ENCODE results near the gene SFXN5. TPM values are rescaled to one million over a fixed set of nuclear protein-coding genes. Genes with fewer than 3 reads are reported as not detected.
"Not testable (repeated sequence)": the region's sequence is repeated elsewhere in the genome, so short reads cannot be mapped to it uniquely, and the experiment has no call there.

The SFXN5 gene
- total RNA-seq, 1 experiment from 2014 or later = 5.1 TPM

DNA sequence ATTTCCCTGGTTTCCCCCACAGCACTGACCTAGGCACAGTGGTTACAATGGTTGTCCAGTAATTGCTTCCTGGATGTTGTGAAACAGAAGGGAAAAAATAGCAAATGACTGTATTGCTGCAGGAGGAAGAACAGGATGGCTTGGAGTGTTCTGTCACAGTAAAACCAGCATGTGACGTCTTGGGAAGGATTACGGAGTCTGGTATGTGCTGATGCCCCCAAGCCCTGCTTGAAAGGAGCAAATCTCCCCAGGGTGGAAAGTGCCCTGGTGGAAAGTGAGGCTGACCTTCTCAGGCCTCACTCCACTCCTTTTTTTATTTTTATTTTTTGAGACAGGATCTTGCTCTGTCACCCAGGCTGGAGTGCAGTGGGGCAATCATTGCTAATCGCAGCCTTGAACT lies 33.4 kb upstream of the SFXN5 start:
- Histone ChIP-seq H3K79me2 (ENCODE audit: low read length) (no peaks in the 10 kb centered on the region), H3K27me3 (ENCODE audit: low read length) (no peaks in the 10 kb centered on the region), H3K9me2 (replicated peaks; ENCODE audit: insufficient read depth, low read length) (no peaks in the 10 kb centered on the region), H3K9ac (ENCODE audit: low read length) (no peak overlapping the region), H3K9me3 (ENCODE audit: low read length) (no peaks in the 10 kb centered on the region), H3K27ac (ENCODE audit: low read length) (no peak overlapping the region), H3K4me3 (ENCODE audit: low read length) (no peak overlapping the region), H3K4me1 (ENCODE audit: low read length) (no peaks in the 10 kb centered on the region), H2AFZ (ENCODE audit: low read length) (no peak overlapping the region), H3K36me3 (ENCODE audit: insufficient read depth, low read length) (no peaks in the 10 kb centered on the region), H4K20me1 (ENCODE audit: insufficient read depth, low read depth, low read length) (no peaks in the 10 kb centered on the region), H3K4me2 (ENCODE audit: low read depth, low read length, poor library complexity, severe bottlenecking) (no peak overlapping the region)
- no peak for DNase-seq

DNA sequence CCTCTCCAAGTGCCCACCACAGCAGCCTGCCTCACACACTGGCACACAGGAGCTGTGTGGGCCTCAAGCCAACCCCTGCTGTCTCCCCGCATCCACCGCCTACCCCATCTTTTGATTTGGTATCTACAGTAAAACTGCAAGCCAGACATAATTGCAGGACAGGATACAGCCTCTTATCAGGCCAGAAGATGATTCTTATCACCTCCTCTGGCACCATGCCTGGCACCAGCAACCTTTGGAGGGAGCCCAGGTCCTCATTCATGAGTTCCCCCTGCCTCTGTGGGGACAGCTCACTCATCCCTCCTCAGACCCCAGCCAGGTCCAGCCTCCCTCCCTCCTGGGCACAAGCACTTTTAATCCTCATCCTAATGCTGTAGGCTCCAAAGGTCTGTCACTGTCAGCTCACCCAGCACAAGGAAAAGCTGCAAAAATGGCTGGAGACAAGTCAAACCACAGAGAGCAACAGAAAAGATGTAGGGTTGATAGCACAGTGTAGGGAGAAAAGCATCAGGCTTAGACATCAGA lies 31.6 kb upstream of the SFXN5 start:
- no peaks in the 10 kb centered on the region for H3K27me3 ChIP-seq (ENCODE audit: low read length)
- no peak overlapping the region for H3K9ac ChIP-seq (ENCODE audit: low read length)
- H3K36me3 ChIP-seq (ENCODE audit: insufficient read depth, low read length) = no peaks in the 10 kb centered on the region
- no peak overlapping the region for H3K4me3 ChIP-seq (ENCODE audit: low read length)
- H4K20me1 ChIP-seq (ENCODE audit: insufficient read depth, low read depth, low read length) = no peaks in the 10 kb centered on the region
- no peak overlapping the region for H3K4me2 ChIP-seq (ENCODE audit: low read depth, low read length, poor library complexity, severe bottlenecking)
- no peak overlapping the region for H2AFZ ChIP-seq (ENCODE audit: low read length)
- H3K9me3 ChIP-seq (ENCODE audit: low read length) = no peaks in the 10 kb centered on the region
- H3K27ac ChIP-seq (ENCODE audit: low read length) = no peak overlapping the region
- DNase-seq = no peak
- H3K79me2 ChIP-seq (ENCODE audit: low read length) = no peaks in the 10 kb centered on the region
- H3K9me2 ChIP-seq (replicated peaks; ENCODE audit: insufficient read depth, low read length) = no peaks in the 10 kb centered on the region
- H3K4me1 ChIP-seq (ENCODE audit: low read length) = no peaks in the 10 kb centered on the region

- Histone ChIP-seq H3K79me2 (ENCODE audit: low read length) (no peaks in the 10 kb centered on the region), H4K20me1 (ENCODE audit: insufficient read depth, low read depth, low read length) (no peaks in the 10 kb centered on the region), H3K4me1 (ENCODE audit: low read length) (no peaks in the 10 kb centered on the region), H3K4me3 (ENCODE audit: low read length) (no peak overlapping the region), H3K27me3 (ENCODE audit: low read length) (no peaks in the 10 kb centered on the region), H3K9ac (ENCODE audit: low read length) (no peak overlapping the region), H3K27ac (ENCODE audit: low read length) (no peak overlapping the region), H2AFZ (ENCODE audit: low read length) (no peak overlapping the region), H3K4me2 (ENCODE audit: low read depth, low read length, poor library complexity, severe bottlenecking) (no peak overlapping the region), H3K9me3 (ENCODE audit: low read length) (no peaks in the 10 kb centered on the region), H3K9me2 (replicated peaks; ENCODE audit: insufficient read depth, low read length) (no peaks in the 10 kb centered on the region), H3K36me3 (ENCODE audit: insufficient read depth, low read length) (no peaks in the 10 kb centered on the region)
- no peak for DNase-seq
Measured at GRCh38 chr2:73101626-73102256, 30.2 kb upstream of the SFXN5 start.

DNA sequence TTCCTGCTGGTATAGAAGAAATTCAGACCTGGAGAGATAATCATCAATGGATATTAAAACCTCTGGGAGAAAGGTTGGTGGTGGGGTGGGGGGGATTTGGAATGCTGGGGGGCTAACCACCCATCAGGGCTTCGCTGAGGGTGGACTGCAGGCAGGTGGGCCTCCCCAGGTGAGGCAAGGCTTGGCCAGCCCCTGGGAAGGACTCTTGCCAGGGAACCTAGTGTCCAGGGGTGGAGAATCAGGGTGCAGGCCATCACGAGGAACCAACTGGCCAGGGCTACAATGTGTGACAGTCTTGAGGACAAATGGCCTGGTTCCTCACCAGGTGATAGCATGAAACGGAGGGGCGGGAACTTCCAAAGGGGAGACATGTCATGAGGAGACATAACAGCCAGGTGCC lies 29.4 kb upstream of the SFXN5 start:
- no peaks in the 10 kb centered on the region for H3K36me3 ChIP-seq (ENCODE audit: insufficient read depth, low read length)
- H3K4me3 ChIP-seq (ENCODE audit: low read length) = no peak overlapping the region
- H4K20me1 ChIP-seq (ENCODE audit: insufficient read depth, low read depth, low read length) = no peaks in the 10 kb centered on the region
- no peaks in the 10 kb centered on the region for H3K79me2 ChIP-seq (ENCODE audit: low read length)
- H3K4me1 ChIP-seq (ENCODE audit: low read length) = no peaks in the 10 kb centered on the region
- no peak overlapping the region for H3K9ac ChIP-seq (ENCODE audit: low read length)
- H3K27ac ChIP-seq (ENCODE audit: low read length) = no peak overlapping the region
- H3K4me2 ChIP-seq (ENCODE audit: low read depth, low read length, poor library complexity, severe bottlenecking) = no peak overlapping the region
- no peaks in the 10 kb centered on the region for H3K27me3 ChIP-seq (ENCODE audit: low read length)
- H2AFZ ChIP-seq (ENCODE audit: low read length) = no peak overlapping the region
- DNase-seq = no peak
- H3K9me2 ChIP-seq (replicated peaks; ENCODE audit: insufficient read depth, low read length) = no peaks in the 10 kb centered on the region
- no peaks in the 10 kb centered on the region for H3K9me3 ChIP-seq (ENCODE audit: low read length)

GRCh38 chr2:73099486-73099885 lies 28.0 kb upstream of the SFXN5 start:
- Histone ChIP-seq H3K36me3 (ENCODE audit: insufficient read depth, low read length) (no peaks in the 10 kb centered on the region), H3K27me3 (ENCODE audit: low read length) (no peaks in the 10 kb centered on the region), H3K4me3 (ENCODE audit: low read length) (no peak overlapping the region), H3K4me2 (ENCODE audit: low read depth, low read length, poor library complexity, severe bottlenecking) (no peak overlapping the region), H3K9me3 (ENCODE audit: low read length) (no peaks in the 10 kb centered on the region), H3K27ac (ENCODE audit: low read length) (no peak overlapping the region), H4K20me1 (ENCODE audit: insufficient read depth, low read depth, low read length) (no peaks in the 10 kb centered on the region; the same call in 1 of the 2 replicates), H3K79me2 (ENCODE audit: low read length) (no peaks in the 10 kb centered on the region), H3K4me1 (ENCODE audit: low read length) (no peaks in the 10 kb centered on the region), H2AFZ (ENCODE audit: low read length) (no peak overlapping the region), H3K9ac (ENCODE audit: low read length) (no peak overlapping the region), H3K9me2 (replicated peaks; ENCODE audit: insufficient read depth, low read length) (no peaks in the 10 kb centered on the region)
- DNase-seq = no peak

- Histone ChIP-seq H3K27ac (ENCODE audit: low read length) (no peak overlapping the region), H4K20me1 (ENCODE audit: insufficient read depth, low read depth, low read length) (no peaks in the 10 kb centered on the region; the same call in 1 of the 2 replicates), H3K4me1 (ENCODE audit: low read length) (no peaks in the 10 kb centered on the region), H2AFZ (ENCODE audit: low read length) (no peak overlapping the region), H3K79me2 (ENCODE audit: low read length) (no peaks in the 10 kb centered on the region), H3K27me3 (ENCODE audit: low read length) (no peaks in the 10 kb centered on the region), H3K9me2 (replicated peaks; ENCODE audit: insufficient read depth, low read length) (no peaks in the 10 kb centered on the region), H3K4me3 (ENCODE audit: low read length) (no peak overlapping the region), H3K4me2 (ENCODE audit: low read depth, low read length, poor library complexity, severe bottlenecking) (no peak overlapping the region), H3K9me3 (ENCODE audit: low read length) (no peaks in the 10 kb centered on the region), H3K9ac (ENCODE audit: low read length) (no peak overlapping the region), H3K36me3 (ENCODE audit: insufficient read depth, low read length) (no peaks in the 10 kb centered on the region)
- DNase-seq = no peak
Measured at GRCh38 chr2:73095910-73096309, 24.4 kb upstream of the SFXN5 start.

DNA sequence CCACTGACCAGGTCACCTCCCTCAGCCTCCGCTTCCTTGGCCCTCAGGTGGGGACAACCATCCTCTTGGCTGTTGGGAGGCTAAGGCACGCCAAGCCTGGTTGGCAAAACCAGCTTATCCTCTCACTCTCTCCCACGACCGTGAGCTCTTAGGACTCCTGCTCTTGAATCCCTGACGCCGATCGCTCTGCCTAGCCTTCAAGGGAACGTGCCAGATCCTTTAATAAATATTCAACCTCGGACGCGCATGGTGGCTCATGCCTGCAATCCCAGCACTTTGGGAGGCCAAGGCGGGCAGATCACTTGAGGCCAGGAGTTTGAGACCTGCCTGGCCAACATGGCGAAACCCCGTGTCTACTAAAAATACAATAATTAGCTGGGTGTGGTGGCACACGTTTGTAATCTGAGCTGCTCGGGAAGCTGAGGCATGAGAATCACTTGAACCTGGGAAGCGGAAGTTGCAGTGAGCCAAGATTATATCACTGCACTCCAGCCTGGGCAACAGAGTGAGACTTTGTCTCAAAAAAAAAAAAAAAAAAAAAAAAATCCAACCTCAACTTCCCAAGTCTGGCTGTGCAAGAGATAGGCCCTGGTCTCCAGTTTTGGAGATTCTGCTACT lies 22.2 kb upstream of the SFXN5 start:
- H3K9me3 ChIP-seq (ENCODE audit: low read length); DNase-seq; H3K27me3 ChIP-seq (ENCODE audit: low read length); H3K4me2 ChIP-seq (ENCODE audit: low read depth, low read length, poor library complexity, severe bottlenecking); H3K27ac ChIP-seq (ENCODE audit: low read length); H3K79me2 ChIP-seq (ENCODE audit: low read length); H4K20me1 ChIP-seq (ENCODE audit: insufficient read depth, low read depth, low read length); H3K4me1 ChIP-seq (ENCODE audit: low read length); H3K9me2 ChIP-seq (replicated peaks; ENCODE audit: insufficient read depth, low read length); H3K4me3 ChIP-seq (ENCODE audit: low read length); H3K9ac ChIP-seq (ENCODE audit: low read length); H2AFZ ChIP-seq (ENCODE audit: low read length); H3K36me3 ChIP-seq (ENCODE audit: insufficient read depth, low read length): not testable (repeated sequence)

- no peak for DNase-seq
- Histone ChIP-seq H4K20me1 (ENCODE audit: insufficient read depth, low read depth, low read length) (no peaks in the 10 kb centered on the region; the same call in 1 of the 2 replicates), H3K9me2 (replicated peaks; ENCODE audit: insufficient read depth, low read length) (no peaks in the 10 kb centered on the region), H3K4me1 (ENCODE audit: low read length) (no peaks in the 10 kb centered on the region), H2AFZ (ENCODE audit: low read length) (no peak overlapping the region), H3K4me3 (ENCODE audit: low read length) (no peak overlapping the region), H3K9ac (ENCODE audit: low read length) (no peak overlapping the region), H3K4me2 (ENCODE audit: low read depth, low read length, poor library complexity, severe bottlenecking) (no peak overlapping the region), H3K27ac (ENCODE audit: low read length) (no peak overlapping the region), H3K36me3 (ENCODE audit: insufficient read depth, low read length) (no peaks in the 10 kb centered on the region), H3K27me3 (ENCODE audit: low read length) (no peaks in the 10 kb centered on the region), H3K9me3 (ENCODE audit: low read length) (no peaks in the 10 kb centered on the region), H3K79me2 (ENCODE audit: low read length) (no peaks in the 10 kb centered on the region)
Measured at GRCh38 chr2:73092146-73092783, 20.8 kb upstream of the SFXN5 start.

Data from Karpas-422 (cell line).